Measurements from ENCODE around the gene TMSB10. TPM values are rescaled to one million over a fixed set of nuclear protein-coding genes. Genes with fewer than 3 reads are reported as not detected.

TMSB10 gene
- total and polyA plus RNA-seq, 2 of the 13 experiments (the other 11 are each of a cell fraction or from before 2014, with no cell fraction given) = 665 to 708 TPM

GRCh38 chr2:84874381-84875212 lies 30.9 kb upstream of the TMSB10 start:
- ATAC-seq (no peak), DNase-seq (ENCODE audit: low spot score) (no peak), FAIRE-seq (no peak)
- Histone ChIP-seq H2AFZ (ENCODE audit: low read length) (no peak overlapping the region), H3K4me3 (replicated peaks in 1 of 3; ENCODE audit: insufficient read depth in 1 of 3, low read depth in 2 of 3, low read length in 3 of 3) (no peak overlapping the region), H3K27ac (ENCODE audit: extremely low read length, insufficient read depth, low read length) (no peak overlapping the region), H3K4me1 (ENCODE audit: insufficient read depth, low read length) (peaks cover 15% of the 10 kb centered on the region), H3K27me3 (ENCODE audit: control insufficient read depth in 1 of 2, insufficient read depth in 2 of 2, low read length in 2 of 2) (peaks cover 2 to 34% of the 10 kb centered on the region in 2 experiments; a peak in 4 of 5 replicates), H3K9ac (ENCODE audit: insufficient read depth, low read depth, low read length) (no peak overlapping the region), H3K9me3 (ENCODE audit: low read length) (no peaks in the 10 kb centered on the region), H3K4me2 (ENCODE audit: low read depth, low read length) (no peak overlapping the region), H4K20me1 (ENCODE audit: insufficient read depth, low read length) (no peaks in the 10 kb centered on the region), H3K79me2 (ENCODE audit: insufficient read depth, low read length) (no peaks in the 10 kb centered on the region), H3K36me3 (replicated peaks in 1 of 2; ENCODE audit: control insufficient read depth in 1 of 2, insufficient read depth in 2 of 2, low read length in 2 of 2) (no peaks in the 10 kb centered on the region)
- in situ Hi-C loops (cut with HindIII; ENCODE audit: extremely low pct_ligation_motif_present, low pct_unique_long_range_greater_than_20kb) (no loop called here), intact Hi-C loops (cut with micrococcal nuclease; ENCODE audit: unreplicated experiment) (no loop called here)
- CTCF ChIA-PET (ENCODE audit: low intra/inter-chr PET ratio, low total read pairs) = no interaction called here
- no TSS peak for BruUV-seq (replicated peaks)
- WGBS (ENCODE audit: low lambda C conversion rate) = 33% methylated on average over 7 of the region's 7 CpGs
- POLR2A ChIA-PET = no interaction called here
- TF ChIP-seq CREB1 (IDR thresholded peaks at IDR 0.05) (0 out of 2 replicates have a peak, but pooled peaks have one; percentile 29), CREB1 (CRISPR knock-in tag; IDR thresholded peaks at IDR 0.05) (no peak), TEAD3 (CRISPR knock-in tag; optimal IDR thresholded peaks at IDR 0.05; ENCODE audit: borderline replicate concordance) (no peak), MEF2D (CRISPR knock-in tag; IDR thresholded peaks at IDR 0.05) (no peak), ATF7 (IDR thresholded peaks at IDR 0.05) (peak; percentile 84), ATF7 (CRISPR knock-in tag; IDR thresholded peaks at IDR 0.05) (no peak)

- no peaks in the 10 kb centered on the region for H3K79me2 ChIP-seq (ENCODE audit: insufficient read depth, low read length)
- H3K27ac ChIP-seq (ENCODE audit: extremely low read length, insufficient read depth, low read length) = no peak overlapping the region
- no peak overlapping the region for H2AFZ ChIP-seq (ENCODE audit: low read length)
- FAIRE-seq = no peak
- in situ Hi-C loops (cut with HindIII; ENCODE audit: extremely low pct_ligation_motif_present, low pct_unique_long_range_greater_than_20kb) (no loop called here), intact Hi-C loops (cut with micrococcal nuclease; ENCODE audit: unreplicated experiment) (no loop called here)
- no peak for TF ChIP-seq BORCS8-MEF2B (CRISPR knock-in tag; IDR thresholded peaks at IDR 0.05)
- no peak for TF ChIP-seq ZNF354B (CRISPR knock-in tag; IDR thresholded peaks at IDR 0.05)
- TF ChIP-seq MAFK (conservative IDR thresholded peaks at IDR 0.05 in 1 of 2, IDR thresholded peaks at IDR 0.05 in 1 of 2; ENCODE audit: low read length in 2 of 2) = no peak
- TF ChIP-seq ZFP36 (IDR thresholded peaks at IDR 0.05; ENCODE audit: borderline replicate concordance, low read depth, low read length, partially characterized antibody) = no peak
- peaks cover 17% of the 10 kb centered on the region for H3K4me1 ChIP-seq (ENCODE audit: insufficient read depth, low read length)
- ChIA-PET CTCF (ENCODE audit: low intra/inter-chr PET ratio, low total read pairs) (no interaction called here), POLR2A (no interaction called here)
- H4K20me1 ChIP-seq (ENCODE audit: insufficient read depth, low read length) = peaks cover 1% of the 10 kb centered on the region; the same call in 1 of the 2 replicates
- ATAC-seq = no peak
- no peak overlapping the region for H3K4me3 ChIP-seq (replicated peaks in 1 of 3; ENCODE audit: insufficient read depth in 1 of 3, low read depth in 2 of 3, low read length in 3 of 3)
- DNase-seq (ENCODE audit: low spot score) = no peak
- H3K9me3 ChIP-seq (ENCODE audit: low read length) = no peaks in the 10 kb centered on the region
- no peak overlapping the region for H3K4me2 ChIP-seq (ENCODE audit: low read depth, low read length)
- H3K27me3 ChIP-seq (ENCODE audit: control insufficient read depth in 1 of 2, insufficient read depth in 2 of 2, low read length in 2 of 2) = peaks cover 6 to 38% of the 10 kb centered on the region in 2 experiments; a peak in 4 of 5 replicates
- H3K9ac ChIP-seq (ENCODE audit: insufficient read depth, low read depth, low read length) = no peak overlapping the region
- 19% methylated on average over 4 of the region's 4 CpGs for WGBS (ENCODE audit: low lambda C conversion rate)
- no peaks in the 10 kb centered on the region for H3K36me3 ChIP-seq (replicated peaks in 1 of 2; ENCODE audit: control insufficient read depth in 1 of 2, insufficient read depth in 2 of 2, low read length in 2 of 2)
- no TSS peak for BruUV-seq (replicated peaks)
Observed at GRCh38 chr2:84875213-84875560, 30.3 kb upstream of the TMSB10 start.

All from HepG2 (cell line).